GM19328 (cell line): Measurements from ENCODE around the gene ZBTB20.
A peak's percentile ranks its signal among the peaks of the same experiment; 100 is the strongest.

Experiments used
- ATAC-seq: cut with Tn5 transposase; IDR thresholded peaks from one replicate; pipeline ENCODE4 v1.9.1; 2021; ENCODE audit warnings: mild to moderate bottlenecking, moderate library complexity; ENCODE audit not compliant: unreplicated experiment

Gene ZBTB20

GRCh38 chr3:114454551-114455251 is 692.4 kb downstream of the ZBTB20 start:
- no peak for ATAC-seq

GRCh38 chr3:114453361-114453780 is 693.7 kb downstream of the ZBTB20 start:
- ATAC-seq = no peak

- no peak for ATAC-seq
These were observed 694.2 kb downstream of the ZBTB20 start for GRCh38 chr3:114452937-114453336.

GRCh38 chr3:114452256-114452655 is 694.8 kb downstream of the ZBTB20 start:
- no peak for ATAC-seq

- no peak for ATAC-seq
These were observed 695.5 kb downstream of the ZBTB20 start for GRCh38 chr3:114451561-114452018.

GRCh38 chr3:114451051-114451451 is 696.0 kb downstream of the ZBTB20 start:
- ATAC-seq = no peak

- ATAC-seq = no peak
These were observed 697.0 kb downstream of the ZBTB20 start for GRCh38 chr3:114450008-114450596.

GRCh38 chr3:114449271-114450007 is 697.6 kb downstream of the ZBTB20 start:
- peak; percentile 44 for ATAC-seq

GRCh38 chr3:114447950-114448479 is 699.1 kb downstream of the ZBTB20 start:
- ATAC-seq = no peak

- peak; percentile 39 for ATAC-seq
These were observed 699.5 kb downstream of the ZBTB20 start for GRCh38 chr3:114447545-114447944.

- no peak for ATAC-seq
These were observed 700.5 kb downstream of the ZBTB20 start for GRCh38 chr3:114446600-114446999.

GRCh38 chr3:114445233-114445632 is 701.9 kb downstream of the ZBTB20 start:
- no peak for ATAC-seq

- no peak for ATAC-seq
These were observed 702.9 kb downstream of the ZBTB20 start for GRCh38 chr3:114444216-114444615.

- ATAC-seq = no peak
These were observed 704.8 kb downstream of the ZBTB20 start for GRCh38 chr3:114442246-114442645.

- ATAC-seq = no peak
These were observed 705.7 kb downstream of the ZBTB20 start for GRCh38 chr3:114441386-114441785.

GRCh38 chr3:114440700-114441099 is 706.4 kb downstream of the ZBTB20 start:
- ATAC-seq = no peak

- ATAC-seq = no peak
These were observed 707.8 kb downstream of the ZBTB20 start for GRCh38 chr3:114439284-114439683.

GRCh38 chr3:114437897-114438296 is 709.2 kb downstream of the ZBTB20 start:
- no peak for ATAC-seq

GRCh38 chr3:114436182-114436581 is 710.9 kb downstream of the ZBTB20 start:
- ATAC-seq = no peak

- ATAC-seq = no peak
These were observed 711.5 kb downstream of the ZBTB20 start for GRCh38 chr3:114435386-114436115.

GRCh38 chr3:114432310-114432709 is 714.8 kb downstream of the ZBTB20 start:
- ATAC-seq = no peak
